GM21528 (cell line): ENCODE results near the gene MTURN.

Experiments
- ATAC-seq: cut with Tn5 transposase; IDR thresholded peaks from one replicate; pipeline ENCODE4 v1.9.1; 2021; ENCODE audit warnings: mild to moderate bottlenecking, moderate library complexity; ENCODE audit not compliant: unreplicated experiment, low FRiP score

The MTURN gene

GRCh38 chr7:30159163-30159562 is 24.4 kb downstream of the MTURN start:
- ATAC-seq: no peak

- no peak for ATAC-seq
These were observed 24.9 kb downstream of the MTURN start for GRCh38 chr7:30159698-30160143.

DNA sequence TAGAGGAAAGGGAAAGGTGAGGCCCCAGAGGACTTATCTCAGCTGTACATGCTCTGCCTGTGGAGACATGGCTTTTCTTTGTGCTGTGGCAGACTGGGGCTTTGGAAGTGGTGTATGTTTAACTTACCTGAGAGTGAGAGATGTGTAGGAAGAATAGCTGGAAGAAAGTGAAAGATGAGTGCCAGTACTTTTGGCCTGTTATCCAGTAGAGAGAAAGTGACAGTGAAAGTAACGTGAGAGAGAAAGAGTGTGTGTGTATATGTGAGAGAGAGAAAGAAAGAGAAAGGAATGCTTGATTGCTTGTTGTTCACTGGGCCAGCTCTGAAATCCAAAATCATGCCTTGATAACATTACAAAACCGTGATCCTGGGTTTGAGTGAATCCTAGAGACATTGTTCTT is 25.5 kb downstream of the MTURN start:
- ATAC-seq: no peak

DNA sequence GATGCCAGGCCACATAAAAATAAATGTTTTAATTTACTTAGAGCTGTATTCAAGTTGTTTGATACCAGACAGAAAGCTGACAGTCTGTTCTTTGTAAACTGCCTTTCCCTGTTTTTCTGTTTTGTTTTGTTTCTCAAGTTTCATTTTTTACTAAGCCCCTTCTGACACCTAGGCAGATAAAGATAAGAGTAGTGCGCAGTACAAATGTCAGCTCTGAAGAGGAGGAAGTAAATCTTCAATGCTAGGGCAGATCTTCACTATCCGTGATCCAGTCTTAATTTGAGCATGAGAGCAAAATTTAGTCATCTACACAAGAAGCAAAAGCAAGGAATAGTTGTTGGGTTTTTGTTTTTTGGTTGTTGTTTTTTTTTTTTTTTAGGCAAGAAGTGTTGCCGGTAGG is 27.3 kb downstream of the MTURN start:
- ATAC-seq: no peak

GRCh38 chr7:30162622-30163124 is 27.9 kb downstream of the MTURN start:
- ATAC-seq: no peak

DNA sequence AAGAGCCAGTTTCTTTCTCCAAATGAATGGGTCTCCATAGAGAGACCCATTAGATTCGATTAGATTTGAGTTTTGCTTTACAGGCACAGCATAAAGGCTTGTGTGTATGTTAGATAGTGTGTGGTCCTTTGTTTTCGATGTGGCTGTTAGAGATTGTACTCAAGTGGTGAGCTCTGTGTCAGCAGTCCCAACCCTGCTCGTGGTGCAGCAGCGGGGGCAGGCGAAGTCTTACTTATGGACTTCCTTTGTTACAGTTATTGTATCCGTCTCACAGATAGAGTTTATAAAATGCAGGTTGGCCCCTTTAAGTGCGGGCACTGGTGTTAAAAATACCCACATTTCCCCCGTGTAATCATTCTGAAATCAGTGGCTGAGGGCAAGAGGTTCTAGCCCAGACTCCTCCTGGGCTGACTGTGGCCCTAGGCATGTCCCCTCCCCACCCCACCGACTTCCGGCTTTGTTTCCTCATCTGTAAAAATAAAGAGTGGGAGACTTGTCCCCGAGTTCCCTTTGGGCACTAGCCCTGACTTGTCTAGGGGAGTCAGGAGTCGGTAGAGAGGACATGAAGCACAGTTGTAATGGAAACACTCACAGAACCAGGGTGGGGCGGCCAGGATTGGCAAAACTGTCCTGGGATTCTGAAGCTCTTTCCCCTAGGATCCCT is 28.6 kb downstream of the MTURN start:
- no peak for ATAC-seq

- peak; percentile 47 for ATAC-seq
These were observed 29.8 kb downstream of the MTURN start for GRCh38 chr7:30164567-30164966.

DNA sequence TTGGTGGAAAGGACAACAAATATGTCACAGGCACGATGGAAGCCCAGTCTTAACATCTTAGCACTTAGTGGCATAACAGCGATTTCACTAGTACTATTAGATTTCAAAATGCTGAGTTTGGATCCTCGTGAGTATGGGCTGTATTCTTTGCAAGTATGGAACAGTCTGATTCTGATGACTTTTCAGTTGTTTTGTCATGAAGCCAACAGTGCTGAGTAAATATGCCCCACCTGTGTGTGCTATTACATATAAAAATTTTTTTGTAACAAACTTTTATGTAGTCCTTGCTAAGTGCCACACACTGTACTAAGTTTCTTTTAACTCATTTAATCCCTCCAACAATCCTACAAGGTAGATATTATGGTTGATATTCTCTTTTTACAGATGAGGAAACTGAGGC is 30.8 kb downstream of the MTURN start:
- no peak for ATAC-seq

GRCh38 chr7:30166155-30166840 is 31.5 kb downstream of the MTURN start:
- ATAC-seq: no peak

DNA sequence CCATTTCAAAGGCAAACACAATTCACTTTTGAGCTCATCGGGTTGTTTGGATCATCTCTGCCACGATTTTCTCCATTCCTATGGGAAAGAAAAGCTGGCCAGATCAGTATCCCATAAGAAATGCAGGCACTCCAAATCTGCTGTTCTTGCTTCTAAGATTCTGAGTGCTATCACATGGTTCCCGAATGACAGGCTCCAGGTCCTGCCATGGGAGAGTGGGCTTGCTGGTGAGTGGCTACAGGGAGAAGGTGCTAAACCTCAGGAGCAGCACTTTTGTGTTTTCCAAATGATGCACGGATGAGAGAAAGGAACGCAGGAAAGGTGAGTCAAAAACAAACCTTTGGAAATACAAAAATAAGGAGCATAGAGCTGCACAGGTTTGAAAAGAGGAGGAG is 32.1 kb downstream of the MTURN start:
- no peak for ATAC-seq

DNA sequence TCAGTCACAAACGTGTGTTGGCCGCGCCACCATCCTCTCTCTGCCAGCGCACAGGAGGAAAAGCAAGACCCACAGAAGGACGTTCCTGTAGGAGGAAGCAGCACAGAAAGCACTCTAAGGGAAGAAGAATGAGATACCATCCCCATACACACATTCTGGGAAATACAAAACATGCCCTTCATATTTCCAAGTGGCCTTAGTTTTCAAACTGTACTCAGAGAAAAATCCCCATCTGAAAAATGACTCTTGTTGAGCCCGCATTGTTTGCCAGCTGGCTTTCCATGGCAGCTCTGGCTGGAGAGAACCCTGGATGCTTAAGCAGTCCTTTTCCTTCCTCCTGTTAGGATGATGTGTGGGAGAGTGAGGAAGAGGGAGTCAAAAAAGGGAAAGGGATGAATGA is 33.1 kb downstream of the MTURN start:
- ATAC-seq: no peak

DNA sequence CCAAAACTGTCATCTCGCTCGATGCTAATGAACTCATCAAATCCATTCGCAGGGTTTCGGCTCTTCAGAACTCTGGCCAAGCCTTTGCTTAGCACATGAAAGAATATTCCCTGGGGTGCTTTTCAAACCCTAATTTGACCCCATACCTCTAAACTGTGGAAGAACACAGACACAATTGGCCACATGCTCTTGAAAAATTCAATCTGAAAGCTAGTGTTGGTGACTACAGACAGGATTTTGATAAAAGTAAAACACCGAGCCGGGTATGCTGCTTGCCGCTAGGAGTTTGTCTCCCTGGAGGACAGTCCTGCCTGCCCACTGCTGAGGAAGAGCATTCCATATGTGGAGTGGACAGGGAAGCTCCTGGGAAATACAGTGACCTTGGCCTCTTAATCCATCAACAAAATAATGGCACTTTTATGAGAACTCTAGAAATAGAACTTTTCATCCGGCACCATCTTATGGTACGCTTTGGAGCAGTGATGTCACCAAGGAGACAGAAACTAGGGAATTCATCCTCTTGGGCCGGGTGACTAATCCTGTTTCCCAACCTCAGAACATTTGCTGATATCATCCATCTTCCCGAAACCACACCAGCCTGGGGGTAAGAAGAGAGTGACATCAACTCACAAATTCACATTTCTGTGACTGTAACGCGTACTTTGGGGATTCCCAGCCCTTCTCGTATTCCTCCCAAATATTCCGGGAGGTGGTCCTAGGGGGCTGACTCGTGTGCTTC is 34.2 kb downstream of the MTURN start:
- ATAC-seq: no peak

DNA sequence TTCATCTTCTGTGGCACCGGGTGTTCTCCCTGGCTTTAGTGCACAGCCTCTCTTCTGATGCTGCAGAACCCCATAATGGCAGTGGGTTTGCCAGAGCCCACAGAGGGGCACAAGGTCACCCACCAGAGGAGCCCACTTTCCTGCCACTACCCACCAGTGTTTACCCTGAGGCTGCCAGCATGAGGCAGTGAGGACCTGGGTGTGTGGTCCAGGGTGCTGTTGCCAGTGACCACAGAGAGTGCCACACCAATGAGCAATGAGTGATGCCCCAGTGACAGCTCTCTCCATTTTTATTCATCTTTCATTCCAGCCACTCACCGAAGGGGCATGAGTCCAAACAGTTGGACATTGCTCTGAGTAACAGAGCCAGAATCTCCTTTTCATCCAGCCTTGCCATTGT is 34.8 kb downstream of the MTURN start:
- ATAC-seq: no peak

DNA sequence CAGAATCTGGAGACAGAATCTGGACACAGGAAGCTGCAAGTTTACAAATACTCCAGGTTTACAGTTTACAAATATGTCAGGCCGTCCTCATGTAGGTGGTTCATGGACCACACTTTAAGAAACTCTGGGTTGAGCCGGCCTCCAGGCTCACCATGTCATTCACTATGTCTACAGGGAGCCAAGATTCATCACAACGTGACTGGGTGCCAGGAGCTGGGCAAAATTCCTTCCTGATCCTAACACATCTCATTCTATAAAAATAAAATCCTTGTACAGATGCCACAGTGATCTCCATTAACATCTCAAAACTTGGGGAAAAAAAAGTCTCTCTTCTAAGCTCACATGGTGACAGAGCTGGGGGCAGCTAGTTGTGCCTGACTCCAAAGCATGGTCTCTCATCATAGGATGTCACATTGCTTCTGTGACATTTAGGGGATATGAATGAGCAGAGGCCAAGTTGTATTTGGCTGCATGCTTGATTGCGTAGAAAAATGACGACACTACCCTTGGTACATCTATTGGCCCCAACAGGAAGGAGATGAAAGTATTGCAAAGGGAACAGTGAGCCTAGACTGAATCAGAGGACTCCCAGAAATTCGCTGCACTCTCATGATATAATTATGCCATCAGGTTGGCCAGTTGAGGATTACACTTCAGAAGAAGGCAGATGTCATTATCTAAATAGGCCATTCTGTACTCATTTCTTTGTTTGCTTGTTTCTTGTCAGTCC is 35.9 kb downstream of the MTURN start:
- no peak for ATAC-seq

DNA sequence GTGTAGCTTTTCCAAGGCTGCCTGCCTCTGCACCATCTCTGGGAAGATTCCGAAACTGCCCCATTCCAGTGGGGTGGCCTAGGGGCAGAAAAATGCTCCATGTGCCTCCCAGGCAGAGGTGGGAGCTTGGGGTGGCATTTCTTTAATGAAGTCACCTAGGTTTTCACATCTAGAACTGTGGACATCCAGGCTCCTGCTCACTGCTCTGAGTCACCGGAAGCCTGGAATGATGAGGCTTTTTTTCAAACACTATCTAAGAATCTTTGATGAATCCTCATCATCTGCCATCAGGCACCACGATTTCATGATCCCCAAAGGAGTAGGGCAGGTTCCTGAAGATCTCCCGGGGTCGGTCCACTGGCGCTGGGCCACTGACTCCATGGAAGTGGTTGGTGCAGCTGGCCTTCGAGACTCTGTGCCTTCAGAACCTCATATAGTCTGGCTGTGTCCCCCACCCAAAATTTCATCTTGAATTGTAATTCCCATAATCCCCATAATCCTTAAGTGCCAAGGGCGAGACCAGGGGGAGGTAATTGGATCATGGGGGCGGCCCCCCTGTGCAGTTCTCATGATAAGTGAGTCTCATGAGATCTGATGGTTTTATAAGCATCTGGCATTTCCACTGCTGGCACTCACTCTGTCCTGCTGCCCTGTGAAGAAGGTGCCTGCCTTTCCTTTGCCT is 37.1 kb downstream of the MTURN start:
- ATAC-seq: no peak

DNA sequence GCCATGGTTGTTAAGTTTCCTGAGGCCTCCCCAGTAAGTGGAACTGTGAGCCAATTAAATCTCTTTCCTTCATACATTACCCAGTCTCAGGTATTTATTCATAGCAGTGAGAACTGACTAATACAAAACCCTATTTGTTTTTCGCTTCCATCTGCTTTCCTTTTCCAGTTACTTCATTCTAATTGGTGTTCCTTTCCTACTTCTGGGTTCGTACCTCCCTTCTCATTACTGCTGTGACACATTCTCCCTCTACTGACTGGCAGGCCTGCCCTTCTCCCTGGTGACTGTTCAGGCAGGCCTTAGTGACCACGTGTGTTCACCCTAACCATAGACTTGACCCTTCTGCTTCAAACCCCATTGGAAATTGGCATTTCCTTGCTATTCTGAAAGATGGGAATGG is 37.7 kb downstream of the MTURN start:
- ATAC-seq: no peak

GRCh38 chr7:30173058-30173897 is 38.5 kb downstream of the MTURN start:
- ATAC-seq: no peak

GRCh38 chr7:30175180-30175579 is 40.4 kb downstream of the MTURN start:
- no peak for ATAC-seq

DNA sequence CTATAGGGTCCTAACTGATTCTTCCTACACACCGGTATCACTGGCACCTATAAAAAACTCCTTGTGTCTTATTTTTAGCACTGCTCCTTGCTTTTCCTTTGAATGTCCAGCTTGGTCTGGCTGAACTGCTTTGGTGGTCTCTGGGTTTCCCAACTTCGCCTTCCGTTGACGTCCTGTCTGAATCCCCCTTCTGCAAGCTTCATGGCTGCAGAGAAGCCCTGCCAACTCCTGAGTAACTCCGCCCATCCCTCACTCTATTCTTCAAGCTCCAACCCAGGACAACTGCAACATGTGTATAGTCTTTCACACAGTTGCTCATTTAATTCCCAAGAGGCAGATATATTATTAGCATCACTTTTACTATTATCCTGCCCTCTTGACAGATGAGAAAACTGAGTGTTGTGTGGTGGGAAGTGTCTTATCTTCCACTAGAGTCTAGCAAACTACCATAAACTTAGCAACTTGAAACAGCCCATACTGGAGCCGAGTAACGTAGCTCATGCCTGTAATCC is 40.9 kb downstream of the MTURN start:
- ATAC-seq: no peak
